Lung (tissue), 12 donors: ENCODE measurements around the gene SPRN. TPM values are rescaled to one million over a fixed set of nuclear protein-coding genes. Genes with fewer than 3 reads are reported as not detected.

Experiments used
- ATAC-seq: fragments of 200-7000 bp; cut with Tn5 transposase; one replicate; pipeline ENCODE4 v1.9.1; 2020; ENCODE audit warnings: moderate number of reproducible peaks; ENCODE audit not compliant: insufficient read depth, low FRiP score
- DNase-seq, 3 donors: peaks; one replicate each; pipeline ENCODE4 v3.0.0-alpha.2; 2013 to 2017
- H3K27ac ChIP-seq, 2 donors: one replicate each; pipeline ENCODE4 v1.5.1; 2013; ENCODE audit warnings: mild to moderate bottlenecking in 2 of 2, moderate library complexity in 2 of 2, control low read depth in 1 of 2, inconsistent platforms in 1 of 2, low read depth in 1 of 2, low read length in 1 of 2
- H3K27me3 ChIP-seq, 3 donors: one replicate each; pipeline ENCODE4 v1.5.1; 2013; ENCODE audit warnings: low read length in 2 of 3; ENCODE audit not compliant: control insufficient read depth in 3 of 3, insufficient read depth in 3 of 3
- H3K36me3 ChIP-seq, 4 donors: one replicate each; pipeline ENCODE4 v1.5.1; 2013; ENCODE audit warnings: low read length in 4 of 4, mild to moderate bottlenecking in 1 of 4, moderate library complexity in 1 of 4; ENCODE audit not compliant: control insufficient read depth in 4 of 4, insufficient read depth in 4 of 4
- H3K4me1 ChIP-seq, 5 donors: one replicate each; pipeline ENCODE4 v1.5.1; 2013; ENCODE audit warnings: low read length in 5 of 5, mild to moderate bottlenecking in 2 of 5, moderate library complexity in 1 of 5; ENCODE audit not compliant: control insufficient read depth in 5 of 5, insufficient read depth in 5 of 5
- H3K4me3 ChIP-seq: one replicate; pipeline ENCODE4 v1.5.1; 2013; ENCODE audit warnings: mild to moderate bottlenecking, control low read depth, moderate library complexity
- H3K9ac ChIP-seq, 2 donors: one replicate each; pipeline ENCODE4 v1.5.1; 2013; ENCODE audit warnings: low read length in 2 of 2, control low read depth in 1 of 2; ENCODE audit not compliant: insufficient read depth in 1 of 2
- H3K9me3 ChIP-seq, 4 donors: one replicate each; pipeline ENCODE4 v1.5.1; 2013; ENCODE audit warnings: low read length in 3 of 4, mild to moderate bottlenecking in 1 of 4, moderate library complexity in 1 of 4; ENCODE audit not compliant: control insufficient read depth in 4 of 4, insufficient read depth in 3 of 4
- CTCF ChIP-seq: IDR thresholded peaks from 2 replicates; pipeline ENCODE4 v1.5.1; 2012; ENCODE audit warnings: mild to moderate bottlenecking; ENCODE audit errors: control extremely low read depth, extremely low read depth
- WGBS, 2 donors: extraction: QIAGEN DNeasy Blood & Tissue Kit; methylation state at CpG; one replicate each; pipeline ENCODE4 v1.1.7; 2013; 5-methylcytosine and 5-hydroxymethylcytosine counted together
- polyA plus RNA-seq, 2 donors: library from polyadenylated mRNA; stranded (reverse); fragments of 200-250 nt; gene quantifications; one replicate each; pipeline ENCODE4 v1.2.1, GENCODE V29; 2013
- total RNA-seq, 2 donors: library from RNA; depleted of rRNA in 1 of 2; stranded (reverse); fragments of >200 nt in 1 of 2; gene quantifications; one replicate each; pipeline ENCODE4 v1.2.1, GENCODE V29; 2014 to 2021
- donor health status: control.
- donor health status: control.
- donor health status: Bipolar disorder and iron deficiency.
- donor health status: healthy.
- donor health status: DM: yes; HTN: yes; CAD: no.

Gene SPRN
- total and polyA plus RNA-seq, 4 donors = 0.11 to 0.34 (median 0.16) TPM

- TF ChIP-seq CTCF = no peak
- Histone ChIP-seq H3K9ac (no peak overlapping the region), H3K36me3 (no peaks in the 10 kb centered on the region), H3K9me3 (peaks cover 0 to 2% (median 0%) of the 10 kb centered on the region in 4 donors), H3K4me1 (no peaks in the 10 kb centered on the region), H3K27ac (no peak overlapping the region), H3K4me3 (no peak overlapping the region), H3K27me3 (no peaks in the 10 kb centered on the region)
- 90 to 94% methylated on average over 34 of the region's 34 CpGs for WGBS, 2 donors
- ATAC-seq = no peak
- no peak for DNase-seq
These were observed 32.8 kb upstream of the SPRN start for GRCh38 chr10:133457100-133457841.

DNA sequence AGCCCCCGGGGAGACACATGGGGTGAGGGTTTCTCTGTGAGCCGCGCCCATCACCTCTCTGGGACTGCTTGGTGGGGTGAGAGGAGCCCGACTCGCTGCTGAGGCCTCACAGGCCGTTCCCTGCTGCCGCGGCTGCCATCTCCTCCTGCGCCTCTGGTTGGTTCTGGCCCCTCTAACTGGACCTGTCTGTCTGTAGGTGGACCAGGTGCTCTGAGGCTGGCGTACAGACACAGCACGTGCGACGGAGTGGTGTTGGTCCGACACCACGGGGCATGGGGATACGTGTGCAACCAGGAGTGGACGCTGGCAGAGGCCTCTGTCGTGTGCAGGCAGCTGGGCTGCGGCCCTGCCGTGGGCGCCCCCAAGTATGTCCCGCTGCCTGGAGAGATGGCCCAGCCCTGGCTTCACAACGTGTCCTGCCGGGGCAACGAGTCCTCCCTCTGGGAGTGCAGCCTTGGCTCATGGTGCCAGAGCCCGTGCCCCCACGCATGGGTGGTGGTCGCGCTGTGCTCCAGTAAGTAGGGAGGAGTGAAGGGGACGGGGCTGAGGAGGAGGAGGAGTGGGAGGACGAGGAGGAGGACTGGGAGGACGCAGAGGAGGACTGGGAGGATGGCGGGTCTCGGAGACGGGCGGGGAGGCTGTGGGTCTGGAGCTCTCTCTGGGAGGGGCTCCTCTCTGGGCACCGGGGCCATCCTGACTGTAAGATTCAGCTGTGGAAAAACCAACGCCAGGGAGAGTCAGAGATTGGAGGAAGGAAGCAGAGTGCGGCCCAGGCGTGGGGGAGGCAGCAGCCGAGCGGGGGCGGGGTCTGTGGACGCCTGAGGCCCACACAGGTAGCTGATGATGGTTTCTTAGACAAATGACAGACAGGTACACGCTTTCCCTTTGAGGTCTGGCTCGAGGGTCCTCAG, 31.9 kb upstream of the SPRN start:
- Histone ChIP-seq H3K9me3 (peaks cover 0 to 2% (median 0%) of the 10 kb centered on the region in 4 donors), H3K27me3 (no peaks in the 10 kb centered on the region), H3K9ac (no peak overlapping the region), H3K36me3 (no peaks in the 10 kb centered on the region), H3K4me3 (no peak overlapping the region), H3K4me1 (no peaks in the 10 kb centered on the region), H3K27ac (no peak overlapping the region)
- DNase-seq (no peak), ATAC-seq (no peak)
- 87 to 91% methylated on average over 46 of the region's 46 CpGs for WGBS, 2 donors
- TF ChIP-seq CTCF = no peak

DNA sequence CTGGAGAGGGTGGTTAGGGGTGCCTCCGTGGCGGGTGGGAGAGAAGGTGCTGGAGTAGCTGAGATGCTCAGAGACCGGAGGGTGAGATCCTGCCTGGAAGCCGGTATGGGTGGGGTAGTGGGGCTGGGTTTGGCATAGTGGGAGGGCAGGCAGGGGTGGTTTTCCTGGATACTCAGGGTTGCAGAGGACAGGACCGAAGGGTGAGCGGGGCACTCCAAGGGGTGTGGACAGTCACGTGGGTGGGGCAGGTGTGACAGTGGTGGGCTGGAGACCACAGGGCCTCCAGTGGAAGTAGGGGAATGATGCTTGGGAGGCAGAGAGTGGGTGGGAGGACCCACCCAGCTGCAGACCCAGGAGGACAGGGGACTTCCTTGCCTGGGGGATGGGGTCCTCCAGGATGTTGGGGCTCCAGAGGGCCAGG, 31.2 kb upstream of the SPRN start:
- TF ChIP-seq CTCF = no peak
- WGBS, 2 donors = 84 to 86% methylated on average over 7 of the region's 7 CpGs
- DNase-seq = no peak
- H3K4me3 ChIP-seq = no peak overlapping the region
- H3K9ac ChIP-seq = no peak overlapping the region
- no peaks in the 10 kb centered on the region for H3K36me3 ChIP-seq
- no peaks in the 10 kb centered on the region for H3K27me3 ChIP-seq
- H3K9me3 ChIP-seq = peaks cover 0 to 2% (median 0%) of the 10 kb centered on the region in 4 donors
- H3K27ac ChIP-seq = no peak overlapping the region
- ATAC-seq = no peak
- no peaks in the 10 kb centered on the region for H3K4me1 ChIP-seq
